GM19468 (cell line): ENCODE results near the gene RPRML.

ENCODE experiments used
- ATAC-seq: cut with Tn5 transposase; IDR thresholded peaks from one replicate; pipeline ENCODE4 v1.9.1; 2021; ENCODE audit warnings: mild to moderate bottlenecking, moderate library complexity, moderate number of reproducible peaks; ENCODE audit not compliant: unreplicated experiment; ENCODE audit errors: extremely low read depth

RPRML gene

GRCh38 chr17:46948544-46948943, 30.5 kb downstream of the RPRML start:
- no peak for ATAC-seq

- no peak for ATAC-seq
Observed at GRCh38 chr17:46947216-46947615, 31.8 kb downstream of the RPRML start.

DNA sequence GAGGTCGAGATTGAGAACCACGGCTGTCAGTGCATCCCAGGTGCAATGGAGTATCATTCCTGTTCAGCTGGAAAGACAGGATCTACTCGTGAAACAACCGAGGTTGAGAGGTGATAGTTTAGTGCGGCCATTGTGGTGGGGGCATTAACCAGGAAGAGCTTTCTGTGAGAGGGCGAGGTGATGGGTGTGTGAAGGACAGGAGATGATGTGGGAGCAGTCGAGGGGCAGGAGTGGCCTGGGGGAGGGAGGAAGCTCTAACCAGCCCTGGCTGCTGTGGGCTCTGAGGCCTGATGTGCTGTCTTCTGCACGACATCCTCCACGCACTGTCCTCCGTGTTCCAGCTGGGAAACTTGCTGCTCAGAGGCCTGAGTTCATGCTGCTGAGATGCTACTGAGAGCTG, 34.1 kb downstream of the RPRML start:
- ATAC-seq, result no peak

- no peak for ATAC-seq
Observed at GRCh38 chr17:46943501-46944393, 35.3 kb downstream of the RPRML start.

GRCh38 chr17:46943218-46943500, 35.9 kb downstream of the RPRML start:
- no peak for ATAC-seq

GRCh38 chr17:46942441-46943217, 36.4 kb downstream of the RPRML start:
- no peak for ATAC-seq

DNA sequence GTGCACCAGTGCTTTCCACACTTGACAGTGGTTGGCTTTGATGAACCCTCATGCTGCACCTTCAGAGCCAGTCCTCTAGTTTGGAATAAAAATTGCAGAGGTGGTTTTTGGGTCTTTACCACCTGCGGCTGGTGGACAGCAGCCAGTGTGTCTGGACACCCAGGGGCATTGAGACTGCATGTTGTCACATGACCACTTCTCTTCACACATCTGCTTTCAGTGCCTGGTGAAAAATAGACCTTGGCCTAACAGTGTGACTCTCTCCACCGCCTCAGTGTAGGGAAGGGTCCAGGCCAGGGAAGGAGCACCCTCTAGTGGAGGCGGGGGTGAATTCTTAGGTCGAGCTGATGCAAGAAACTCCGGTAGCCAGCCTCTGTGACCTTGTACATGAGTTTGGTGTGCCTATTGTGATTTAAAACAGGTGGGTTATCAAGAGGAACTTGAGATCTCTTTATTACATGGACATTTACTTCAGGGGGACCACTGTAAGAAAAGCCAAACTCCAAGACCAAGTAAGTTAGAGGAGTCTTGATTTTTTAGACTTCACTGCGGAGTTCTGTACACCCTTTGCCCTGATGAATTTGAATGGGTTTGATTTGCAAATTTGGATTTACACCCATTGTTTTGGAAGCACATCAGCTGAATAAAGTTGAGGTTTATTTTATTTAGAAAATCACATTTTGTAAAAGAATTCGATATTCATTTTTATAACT, 38.2 kb downstream of the RPRML start:
- ATAC-seq, result no peak

GRCh38 chr17:46935658-46936266, 43.3 kb downstream of the RPRML start:
- ATAC-seq, result no peak

DNA sequence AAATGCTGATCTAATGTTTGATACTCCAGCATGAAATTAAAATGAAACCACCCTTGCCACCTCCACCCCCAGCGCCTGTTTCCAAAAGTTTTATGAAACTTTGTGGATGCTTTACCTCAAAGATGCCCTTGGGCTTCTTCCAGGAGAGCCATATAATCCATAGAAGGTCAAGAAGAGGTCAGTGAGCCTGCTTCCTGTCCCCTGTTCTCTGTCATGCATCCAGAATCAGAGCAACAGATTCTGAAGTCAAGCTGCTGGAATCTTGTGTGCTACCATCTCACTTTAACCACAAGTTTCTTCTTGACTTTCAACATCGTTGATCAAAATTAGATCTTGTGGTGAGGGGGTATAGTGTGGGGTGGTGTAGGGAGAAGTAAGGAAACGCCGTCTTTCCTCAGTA, 47.5 kb downstream of the RPRML start:
- no peak for ATAC-seq

DNA sequence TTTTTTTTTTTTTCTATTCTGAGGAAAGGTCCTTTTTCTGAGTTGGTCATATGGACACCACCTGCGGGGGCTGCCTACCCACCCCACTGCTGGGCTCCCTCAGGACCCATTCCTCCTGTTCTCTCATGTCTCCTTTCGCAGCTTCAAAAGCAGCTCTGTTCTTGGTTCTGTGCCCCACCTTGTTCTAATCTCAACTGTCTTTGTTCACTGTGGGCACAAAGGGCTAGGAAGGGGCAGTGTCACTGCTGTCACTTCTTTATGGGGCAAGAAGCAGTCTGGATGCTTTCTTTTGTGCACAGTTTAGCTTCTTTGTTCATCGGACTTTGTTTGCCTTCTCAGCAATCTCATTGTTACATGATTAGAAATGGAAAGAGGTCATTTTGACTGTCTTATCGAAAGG, 49.0 kb downstream of the RPRML start:
- no peak for ATAC-seq

DNA sequence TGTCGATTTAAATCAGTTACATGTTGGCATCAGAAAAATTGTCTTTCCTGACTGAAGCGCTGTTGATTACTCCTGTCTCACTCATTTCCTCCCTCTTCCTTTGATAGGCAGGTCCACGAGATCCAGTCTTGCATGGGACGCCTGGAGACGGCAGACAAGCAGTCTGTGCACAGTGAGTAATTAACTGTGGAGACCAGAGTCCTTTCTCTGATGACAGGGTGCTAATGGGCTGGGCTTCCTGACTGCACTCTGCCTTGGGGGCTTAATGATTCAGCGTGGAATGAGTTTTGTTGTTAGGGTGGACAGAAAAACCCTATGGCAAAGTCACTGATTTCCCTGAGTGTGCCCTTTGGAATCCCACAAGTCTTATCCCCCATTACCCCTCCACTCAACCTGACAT, 49.6 kb downstream of the RPRML start:
- ATAC-seq, result no peak

- no peak for ATAC-seq
Observed at GRCh38 chr17:46928467-46929261, 50.4 kb downstream of the RPRML start.
